ENCODE data around the gene LYRM9. TPM values are rescaled to one million over a fixed set of nuclear protein-coding genes. Genes with fewer than 3 reads are reported as not detected.

Gene LYRM9
- polyA plus RNA-seq, 1 of the 3 experiments (the other 2 are of a cell fraction), result 4.6 TPM

- H3F3A ChIP-seq (replicated peaks; ENCODE audit: insufficient read depth), result no peaks in the 10 kb centered on the region
- H3K4me3 ChIP-seq (ENCODE audit: low read depth in 2 of 2, low read length in 1 of 2), result no peak overlapping the region
- TF ChIP-seq SMC3 (IDR thresholded peaks at IDR 0.05; ENCODE audit: low read depth, low read length) (no peak), ZBTB33 (IDR thresholded peaks at IDR 0.05; ENCODE audit: borderline replicate concordance, low read depth) (no peak), GABPA (IDR thresholded peaks at IDR 0.05; ENCODE audit: low read depth) (no peak), POLR2AphosphoS5 (IDR thresholded peaks at IDR 0.05; ENCODE audit: low read depth, low read length) (no peak), FOXJ3 (CRISPR knock-in tag; IDR thresholded peaks at IDR 0.05) (no peak), EP300 (IDR thresholded peaks at IDR 0.05; ENCODE audit: borderline replicate concordance in 1 of 2, low read depth in 1 of 2, low read length in 1 of 2) (no peak), ELF1 (IDR thresholded peaks at IDR 0.05) (no peak), YY1 (IDR thresholded peaks at IDR 0.05; ENCODE audit: low read depth) (no peak), IRF3 (IDR thresholded peaks at IDR 0.05; ENCODE audit: low read depth, low read length) (no peak), NRF1 (IDR thresholded peaks at IDR 0.05; ENCODE audit: low read depth, low read length) (no peak)
- TF ChIP-seq, protein P1, sequence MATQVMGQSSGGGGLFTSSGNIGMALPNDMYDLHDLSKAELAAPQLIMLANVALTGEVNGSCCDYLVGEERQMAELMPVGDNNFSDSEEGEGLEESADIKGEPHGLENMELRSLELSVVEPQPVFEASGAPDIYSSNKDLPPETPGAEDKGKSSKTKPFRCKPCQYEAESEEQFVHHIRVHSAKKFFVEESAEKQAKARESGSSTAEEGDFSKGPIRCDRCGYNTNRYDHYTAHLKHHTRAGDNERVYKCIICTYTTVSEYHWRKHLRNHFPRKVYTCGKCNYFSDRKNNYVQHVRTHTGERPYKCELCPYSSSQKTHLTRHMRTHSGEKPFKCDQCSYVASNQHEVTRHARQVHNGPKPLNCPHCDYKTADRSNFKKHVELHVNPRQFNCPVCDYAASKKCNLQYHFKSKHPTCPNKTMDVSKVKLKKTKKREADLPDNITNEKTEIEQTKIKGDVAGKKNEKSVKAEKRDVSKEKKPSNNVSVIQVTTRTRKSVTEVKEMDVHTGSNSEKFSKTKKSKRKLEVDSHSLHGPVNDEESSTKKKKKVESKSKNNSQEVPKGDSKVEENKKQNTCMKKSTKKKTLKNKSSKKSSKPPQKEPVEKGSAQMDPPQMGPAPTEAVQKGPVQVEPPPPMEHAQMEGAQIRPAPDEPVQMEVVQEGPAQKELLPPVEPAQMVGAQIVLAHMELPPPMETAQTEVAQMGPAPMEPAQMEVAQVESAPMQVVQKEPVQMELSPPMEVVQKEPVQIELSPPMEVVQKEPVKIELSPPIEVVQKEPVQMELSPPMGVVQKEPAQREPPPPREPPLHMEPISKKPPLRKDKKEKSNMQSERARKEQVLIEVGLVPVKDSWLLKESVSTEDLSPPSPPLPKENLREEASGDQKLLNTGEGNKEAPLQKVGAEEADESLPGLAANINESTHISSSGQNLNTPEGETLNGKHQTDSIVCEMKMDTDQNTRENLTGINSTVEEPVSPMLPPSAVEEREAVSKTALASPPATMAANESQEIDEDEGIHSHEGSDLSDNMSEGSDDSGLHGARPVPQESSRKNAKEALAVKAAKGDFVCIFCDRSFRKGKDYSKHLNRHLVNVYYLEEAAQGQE (IDR thresholded peaks at IDR 0.05; ENCODE audit: low read depth, low read length), result no peak
- TF ChIP-seq, protein P2, sequence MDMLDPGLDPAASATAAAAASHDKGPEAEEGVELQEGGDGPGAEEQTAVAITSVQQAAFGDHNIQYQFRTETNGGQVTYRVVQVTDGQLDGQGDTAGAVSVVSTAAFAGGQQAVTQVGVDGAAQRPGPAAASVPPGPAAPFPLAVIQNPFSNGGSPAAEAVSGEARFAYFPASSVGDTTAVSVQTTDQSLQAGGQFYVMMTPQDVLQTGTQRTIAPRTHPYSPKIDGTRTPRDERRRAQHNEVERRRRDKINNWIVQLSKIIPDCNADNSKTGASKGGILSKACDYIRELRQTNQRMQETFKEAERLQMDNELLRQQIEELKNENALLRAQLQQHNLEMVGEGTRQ (IDR thresholded peaks at IDR 0.05; ENCODE audit: borderline replicate concordance, low read depth, low read length), result no peak
- no peak overlapping the region for H3K4me2 ChIP-seq
- POLR2A ChIA-PET, result no interaction called here
- H3K79me2 ChIP-seq (ENCODE audit: insufficient read depth), result no peaks in the 10 kb centered on the region
- no peaks in the 10 kb centered on the region for H3K9me3 ChIP-seq
- H3K27ac ChIP-seq (ENCODE audit: low read depth in 2 of 2, low read length in 1 of 2), result no peak overlapping the region
- H3K27me3 ChIP-seq (ENCODE audit: insufficient read depth), result no peaks in the 10 kb centered on the region
- 42% methylated on average over 13 of the region's 13 CpGs for WGBS (ENCODE audit: low lambda C conversion rate)
- no peaks in the 10 kb centered on the region for H3K36me3 ChIP-seq (replicated peaks in 1 of 2; ENCODE audit: control insufficient read depth in 1 of 2, insufficient read depth in 2 of 2, low read length in 1 of 2)
- CTCF ChIA-PET, result interaction anchor here (1.2 kb wide), 1 partner anchor 47 kb away, joined by 4 read pairs; the partner anchor contains the start of gene LYRM9
- H4K20me1 ChIP-seq (ENCODE audit: insufficient read depth), result no peaks in the 10 kb centered on the region
- no peak for DNase-seq
- no peak overlapping the region for H3K9ac ChIP-seq
- H2AFZ ChIP-seq (ENCODE audit: low read depth), result no peak overlapping the region
- H3K9me2 ChIP-seq, result no peaks in the 10 kb centered on the region
- no peaks in the 10 kb centered on the region; a peak in 1 of 4 replicates for H3K4me1 ChIP-seq (ENCODE audit: control insufficient read depth in 1 of 2, insufficient read depth in 2 of 2, low read depth in 1 of 2, low read length in 1 of 2)
Measured at GRCh38 chr17:27940503-27941428, 47.6 kb upstream of the LYRM9 start.

Measured in SK-N-SH (cell line).